Fibroblast of lung (primary cell): ENCODE results near the gene FREM1. TPM values are rescaled to one million over a fixed set of nuclear protein-coding genes. Genes with fewer than 3 reads are reported as not detected.

ENCODE experiments used
- DNase-seq, 2 donors: peaks; one replicate each; pipeline versions ENCODE4 v3.0.0 to v3.0.0-alpha.2; 2010; ENCODE audit warnings: low read depth in 2 of 2
- H2AFZ ChIP-seq: 2 replicates; pipeline ENCODE4 v1.5.1; 2012; ENCODE audit warnings: low read length, control low read depth, inconsistent platforms
- H3K27ac ChIP-seq: 2 replicates; pipeline ENCODE4 v1.5.1; 2011; ENCODE audit warnings: low read length, control low read depth; ENCODE audit not compliant: insufficient read depth
- H3K27me3 ChIP-seq: 2 replicates; pipeline ENCODE4 v1.5.1; 2011; ENCODE audit warnings: mild to moderate bottlenecking, low read length; ENCODE audit not compliant: control insufficient read depth, insufficient read depth
- H3K36me3 ChIP-seq: 2 replicates; pipeline ENCODE4 v1.5.1; 2011; ENCODE audit warnings: low read length; ENCODE audit not compliant: control insufficient read depth, insufficient read depth
- H3K4me1 ChIP-seq: 2 replicates; pipeline ENCODE4 v1.5.1; 2011; ENCODE audit warnings: low read length; ENCODE audit not compliant: control insufficient read depth, insufficient read depth; ENCODE audit errors: extremely low read depth
- H3K4me2 ChIP-seq: 2 replicates; pipeline ENCODE4 v1.5.1; 2011; ENCODE audit warnings: low read length, control low read depth; ENCODE audit not compliant: insufficient read depth; ENCODE audit errors: extremely low read depth
- H3K4me3 ChIP-seq, 4 experiments: fragments of 200-600 bp in 1 of 4; sonication (generic) in 1 of 4; replicated peaks in 1 of 4; 2 replicates each; pipeline ENCODE4 v1.5.1; 2011 to 2016; ENCODE audit warnings: low read length in 4 of 4, low read depth in 3 of 4, mild to moderate bottlenecking in 3 of 4, control low read depth in 2 of 4, inconsistent platforms in 1 of 4, mixed read lengths in 1 of 4; ENCODE audit not compliant: insufficient read depth in 1 of 4; ENCODE audit errors: control extremely low read depth in 1 of 4
- H3K79me2 ChIP-seq: 2 replicates; pipeline ENCODE4 v1.5.1; 2012; ENCODE audit warnings: mild to moderate bottlenecking, low read length, inconsistent platforms; ENCODE audit not compliant: control insufficient read depth, insufficient read depth
- H3K9ac ChIP-seq: 2 replicates; pipeline ENCODE4 v1.5.1; 2011; ENCODE audit warnings: mild to moderate bottlenecking, low read length, control low read depth; ENCODE audit not compliant: insufficient read depth
- H3K9me3 ChIP-seq: 2 replicates; pipeline ENCODE4 v1.5.1; 2012; ENCODE audit warnings: low read depth, low read length; ENCODE audit not compliant: control insufficient read depth, insufficient read depth
- H4K20me1 ChIP-seq: 2 replicates; pipeline ENCODE4 v1.5.1; 2011; ENCODE audit warnings: low read length; ENCODE audit not compliant: control insufficient read depth, insufficient read depth; ENCODE audit errors: extremely low read depth
- EZH2 ChIP-seq: IDR thresholded peaks from 2 replicates; pipeline ENCODE4 v1.5.1; 2012; ENCODE audit warnings: low read length, control low read depth, mild to moderate bottlenecking; ENCODE audit errors: missing control alignments
- polyA plus RNA-seq, 2 donors: library from polyadenylated mRNA; depleted of rRNA in 1 of 2; stranded (reverse) in 1 of 2; unstranded in 1 of 2; fragments of >200 nt; gene quantifications; 2 replicates each; pipeline ENCODE4 v1.2.1, GENCODE V29; 2011 to 2012; ENCODE audit warnings: missing spikeins in 1 of 2
- total RNA-seq: library from RNA; depleted of rRNA; stranded (reverse); fragments of >200 nt; gene quantifications from 2 replicates; pipeline ENCODE4 v1.2.1, GENCODE V29; 2014
- TF ChIP-seq, protein P1 (sequence below), 2 donors: IDR thresholded peaks in 1 of 2; conservative IDR thresholded peaks in 1 of 2; 1 replicate in 1 of 2; 2 replicates in 1 of 2; pipeline ENCODE4 v1.5.1; 2011 to 2012; ENCODE audit warnings: low read length in 2 of 2, control low read depth in 1 of 2, inconsistent platforms in 1 of 2, low read depth in 1 of 2, mild to moderate bottlenecking in 1 of 2

The FREM1 gene
- total and polyA plus RNA-seq, 2 donors (not counting 1 experiment from before 2014, with no cell fraction given): under 0.01 to 0.01 TPM

DNA sequence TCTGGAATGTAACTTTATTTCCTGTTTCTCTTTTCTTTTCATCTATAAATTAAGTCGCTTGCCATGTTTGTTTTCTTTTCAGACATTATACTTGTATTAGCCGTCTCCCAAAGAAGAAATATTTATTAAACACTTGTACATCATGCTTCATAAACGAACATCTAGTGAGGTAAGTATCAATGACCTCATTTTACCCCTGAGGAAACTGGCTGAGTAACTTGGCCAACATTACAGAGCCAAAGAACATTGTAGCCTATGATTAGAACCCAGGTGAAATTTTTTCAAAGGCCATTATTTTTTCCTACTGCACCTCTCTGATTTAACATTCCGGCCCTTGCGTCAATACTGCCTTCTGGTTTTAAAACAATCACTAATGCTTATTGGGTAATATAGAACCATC is 4.2 kb downstream of the FREM1 start:
- H3K4me3 ChIP-seq: no peak overlapping the region

DNA sequence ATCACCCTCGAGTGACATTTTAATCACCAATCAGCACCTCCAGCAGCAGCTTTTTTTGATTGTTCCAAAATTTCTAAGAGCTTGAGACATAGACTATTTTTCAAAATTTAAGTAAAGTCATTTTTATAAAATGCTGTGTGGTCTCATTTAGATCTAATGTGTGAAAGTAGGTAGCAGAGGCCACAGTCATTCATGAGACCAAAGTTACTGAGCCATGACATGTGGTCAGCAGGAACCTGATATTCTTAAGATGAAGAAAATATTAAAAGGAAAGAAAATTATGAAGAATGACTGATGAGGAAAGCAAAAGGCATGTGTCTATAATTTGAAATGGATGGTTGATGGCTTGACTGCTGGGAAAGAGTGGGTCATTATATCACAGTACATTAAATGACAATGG is 7.2 kb downstream of the FREM1 start:
- Histone ChIP-seq H3K4me1 (no peaks in the 10 kb centered on the region), H3K27ac (no peak overlapping the region), H3K36me3 (no peaks in the 10 kb centered on the region), H4K20me1 (no peaks in the 10 kb centered on the region), H3K4me3 (no peak overlapping the region), H3K27me3 (no peaks in the 10 kb centered on the region), H3K9ac (no peak overlapping the region), H3K4me2 (no peak overlapping the region), H2AFZ (no peak overlapping the region), H3K9me3 (no peaks in the 10 kb centered on the region), H3K79me2 (no peaks in the 10 kb centered on the region)
- TF ChIP-seq, protein P1, sequence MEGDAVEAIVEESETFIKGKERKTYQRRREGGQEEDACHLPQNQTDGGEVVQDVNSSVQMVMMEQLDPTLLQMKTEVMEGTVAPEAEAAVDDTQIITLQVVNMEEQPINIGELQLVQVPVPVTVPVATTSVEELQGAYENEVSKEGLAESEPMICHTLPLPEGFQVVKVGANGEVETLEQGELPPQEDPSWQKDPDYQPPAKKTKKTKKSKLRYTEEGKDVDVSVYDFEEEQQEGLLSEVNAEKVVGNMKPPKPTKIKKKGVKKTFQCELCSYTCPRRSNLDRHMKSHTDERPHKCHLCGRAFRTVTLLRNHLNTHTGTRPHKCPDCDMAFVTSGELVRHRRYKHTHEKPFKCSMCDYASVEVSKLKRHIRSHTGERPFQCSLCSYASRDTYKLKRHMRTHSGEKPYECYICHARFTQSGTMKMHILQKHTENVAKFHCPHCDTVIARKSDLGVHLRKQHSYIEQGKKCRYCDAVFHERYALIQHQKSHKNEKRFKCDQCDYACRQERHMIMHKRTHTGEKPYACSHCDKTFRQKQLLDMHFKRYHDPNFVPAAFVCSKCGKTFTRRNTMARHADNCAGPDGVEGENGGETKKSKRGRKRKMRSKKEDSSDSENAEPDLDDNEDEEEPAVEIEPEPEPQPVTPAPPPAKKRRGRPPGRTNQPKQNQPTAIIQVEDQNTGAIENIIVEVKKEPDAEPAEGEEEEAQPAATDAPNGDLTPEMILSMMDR (conservative IDR thresholded peaks at IDR 0.05 in 1 of 2, IDR thresholded peaks at IDR 0.05 in 1 of 2; ENCODE audit: low read depth in 1 of 2, low read length in 2 of 2): no peak
- no peak for TF ChIP-seq EZH2
- no peak for DNase-seq

More for the DNA sequence above, 4.2 kb downstream of the FREM1 start:
- Histone ChIP-seq H3K79me2 (no peaks in the 10 kb centered on the region), H3K27me3 (no peaks in the 10 kb centered on the region), H3K36me3 (no peaks in the 10 kb centered on the region), H3K9me3 (no peaks in the 10 kb centered on the region), H3K4me1 (no peaks in the 10 kb centered on the region), H3K4me2 (no peak overlapping the region), H4K20me1 (no peaks in the 10 kb centered on the region), H2AFZ (no peak overlapping the region), H3K9ac (no peak overlapping the region), H3K27ac (no peak overlapping the region)
- no peak for DNase-seq
- TF ChIP-seq EZH2: no peak
- TF ChIP-seq, protein P1 (conservative IDR thresholded peaks at IDR 0.05 in 1 of 2, IDR thresholded peaks at IDR 0.05 in 1 of 2; ENCODE audit: low read depth in 1 of 2, low read length in 2 of 2): no peak

- no peak overlapping the region for H3K4me2 ChIP-seq
- no peaks in the 10 kb centered on the region for H3K79me2 ChIP-seq
Observed at GRCh38 chr9:14902561-14902960, 7.7 kb downstream of the FREM1 start.

More at GRCh38 chr9:14902561-14902960, 7.7 kb downstream of the FREM1 start:
- H3K36me3 ChIP-seq: no peaks in the 10 kb centered on the region
- H2AFZ ChIP-seq: no peak overlapping the region
- no peak overlapping the region for H3K9ac ChIP-seq
- no peaks in the 10 kb centered on the region for H3K9me3 ChIP-seq
- no peaks in the 10 kb centered on the region for H4K20me1 ChIP-seq
- H3K4me3 ChIP-seq: no peak overlapping the region
- DNase-seq: no peak
- no peak overlapping the region for H3K27ac ChIP-seq
- no peaks in the 10 kb centered on the region for H3K4me1 ChIP-seq
- H3K27me3 ChIP-seq: no peaks in the 10 kb centered on the region
- no peak for TF ChIP-seq EZH2
- TF ChIP-seq, protein P1 (conservative IDR thresholded peaks at IDR 0.05 in 1 of 2, IDR thresholded peaks at IDR 0.05 in 1 of 2; ENCODE audit: low read depth in 1 of 2, low read length in 2 of 2): no peak
